HEK293 (cell line): ENCODE measurements around the gene NOS1AP.

Experiments
- CTCF ChIA-PET: fragments of 350-600 bp; formaldehyde crosslinking; extraction: SDS; loops from one replicate; lab custom pipeline; 2021; ENCODE audit warnings: antibody characterized with exemption; lab: Yijun Ruan, JAX
- POLR2A ChIA-PET: fragments of 300-600 bp; formaldehyde crosslinking; extraction: SDS; loops from one replicate; lab custom pipeline; 2020; ENCODE audit warnings: antibody characterized with exemption, inconsistent platforms; lab: Yijun Ruan, JAX
- H3K27ac ChIP-seq: fragments of 200-500 bp; sonication (Bioruptor generic); 2 replicates; pipeline ENCODE4 v1.5.1; 2014; ENCODE audit warnings: low read depth, low read length, control low read depth, inconsistent platforms; ENCODE audit errors: extremely low read depth
- H3K36me3 ChIP-seq, 2 experiments: fragments of 200-500 bp in 1 of 2; sonication (Bioruptor generic) in 1 of 2; 1 replicate in 1 of 2; 2 replicates in 1 of 2; pipeline ENCODE4 v1.5.1; 2014 to 2017; ENCODE audit warnings: inconsistent platforms in 2 of 2, low read length in 2 of 2; ENCODE audit not compliant: control insufficient read depth in 2 of 2, insufficient read depth in 1 of 2
- H3K4me1 ChIP-seq: fragments of 200-500 bp; sonication (Bioruptor generic); 2 replicates; pipeline ENCODE4 v1.5.1; 2014; ENCODE audit warnings: mild to moderate bottlenecking, low read length, inconsistent platforms; ENCODE audit not compliant: control insufficient read depth, insufficient read depth
- H3K4me3 ChIP-seq: 2 replicates; pipeline ENCODE4 v1.5.1; 2011; ENCODE audit warnings: low read depth, mild to moderate bottlenecking, control low read depth, low read length, moderate library complexity
- H3K9me3 ChIP-seq: fragments of 200-500 bp; sonication (Bioruptor generic); 2 replicates; pipeline ENCODE4 v1.5.1; 2014; ENCODE audit warnings: low read depth, low read length, inconsistent platforms; ENCODE audit not compliant: control insufficient read depth, insufficient read depth
- FEZF1 ChIP-seq: fragments of 450-650 bp; formaldehyde crosslinking; IDR thresholded peaks from 2 replicates; pipeline ENCODE4 v1.5.1; 2016; ENCODE audit warnings: missing biosample characterization, missing genetic modification characterization
- GLIS2 ChIP-seq: fragments of 450-650 bp; formaldehyde crosslinking; IDR thresholded peaks from 2 replicates; pipeline ENCODE4 v1.5.1; 2016; ENCODE audit warnings: missing biosample characterization, missing genetic modification characterization
- SP2 ChIP-seq: fragments of 450-650 bp; formaldehyde crosslinking; IDR thresholded peaks from 2 replicates; pipeline ENCODE4 v1.5.1; 2016; ENCODE audit warnings: missing biosample characterization, missing genetic modification characterization
- YY2 ChIP-seq: fragments of 450-650 bp; formaldehyde crosslinking; IDR thresholded peaks from 2 replicates; pipeline ENCODE4 v1.5.1; 2016; ENCODE audit warnings: missing biosample characterization, missing genetic modification characterization
- ZFP3 ChIP-seq: fragments of 450-650 bp; formaldehyde crosslinking; IDR thresholded peaks from 2 replicates; pipeline ENCODE4 v1.5.1; 2016; ENCODE audit warnings: low read depth, missing biosample characterization, missing genetic modification characterization
- ZNF248 ChIP-seq: fragments of 450-650 bp; formaldehyde crosslinking; IDR thresholded peaks from 2 replicates; pipeline ENCODE4 v1.5.1; 2017; ENCODE audit warnings: missing biosample characterization, missing genetic modification characterization
- ZNF311 ChIP-seq: fragments of 450-650 bp; formaldehyde crosslinking; IDR thresholded peaks from 2 replicates; pipeline ENCODE4 v1.5.1; 2017; ENCODE audit warnings: missing biosample characterization, missing genetic modification characterization, borderline replicate concordance
- ZNF324 ChIP-seq: fragments of 450-650 bp; formaldehyde crosslinking; IDR thresholded peaks from 2 replicates; pipeline ENCODE4 v1.5.1; 2016; ENCODE audit warnings: missing biosample characterization, missing genetic modification characterization
- ZNF341 ChIP-seq: fragments of 450-650 bp; formaldehyde crosslinking; IDR thresholded peaks from 2 replicates; pipeline ENCODE4; 2016; ENCODE audit warnings: low read depth, missing biosample characterization, missing genetic modification characterization
- ZNF600 ChIP-seq: fragments of 450-650 bp; formaldehyde crosslinking; IDR thresholded peaks from 2 replicates; pipeline ENCODE4 v1.5.1; 2016; ENCODE audit warnings: missing biosample characterization, missing genetic modification characterization
- ZNF624 ChIP-seq: fragments of 450-650 bp; formaldehyde crosslinking; IDR thresholded peaks from 2 replicates; pipeline ENCODE4 v1.5.1; 2017; ENCODE audit warnings: missing biosample characterization, missing genetic modification characterization
- ZNF660 ChIP-seq: fragments of 450-650 bp; IDR thresholded peaks from 2 replicates; pipeline ENCODE4 v1.5.1; 2018; ENCODE audit warnings: missing biosample characterization, mild to moderate bottlenecking, missing genetic modification characterization
- ZNF792 ChIP-seq: fragments of 450-650 bp; formaldehyde crosslinking; IDR thresholded peaks from 2 replicates; pipeline ENCODE4 v1.5.1; 2016; ENCODE audit warnings: missing biosample characterization, missing genetic modification characterization
- ZNF837 ChIP-seq: fragments of 450-650 bp; formaldehyde crosslinking; IDR thresholded peaks from 2 replicates; pipeline ENCODE4 v1.5.1; 2016; ENCODE audit warnings: missing biosample characterization, missing genetic modification characterization
- TF ChIP-seq, protein P1 (sequence below): fragments of 450-650 bp; formaldehyde crosslinking; IDR thresholded peaks from 2 replicates; pipeline ENCODE4 v1.5.0; 2017; ENCODE audit warnings: missing biosample characterization, missing genetic modification characterization, borderline replicate concordance
- TF ChIP-seq, protein P2 (sequence below): fragments of 450-650 bp; formaldehyde crosslinking; IDR thresholded peaks from 2 replicates; pipeline ENCODE4 v1.5.1; 2016; ENCODE audit warnings: missing biosample characterization, missing genetic modification characterization
- TF ChIP-seq, protein P3 (sequence below): fragments of 450-650 bp; formaldehyde crosslinking; IDR thresholded peaks from 2 replicates; pipeline ENCODE4 v1.5.1; 2016; ENCODE audit warnings: missing biosample characterization, missing genetic modification characterization
- TF ChIP-seq, protein P4 (sequence below): fragments of 450-650 bp; formaldehyde crosslinking; IDR thresholded peaks from 2 replicates; pipeline ENCODE4 v1.5.1; 2016; ENCODE audit warnings: missing biosample characterization, missing genetic modification characterization

NOS1AP gene

DNA sequence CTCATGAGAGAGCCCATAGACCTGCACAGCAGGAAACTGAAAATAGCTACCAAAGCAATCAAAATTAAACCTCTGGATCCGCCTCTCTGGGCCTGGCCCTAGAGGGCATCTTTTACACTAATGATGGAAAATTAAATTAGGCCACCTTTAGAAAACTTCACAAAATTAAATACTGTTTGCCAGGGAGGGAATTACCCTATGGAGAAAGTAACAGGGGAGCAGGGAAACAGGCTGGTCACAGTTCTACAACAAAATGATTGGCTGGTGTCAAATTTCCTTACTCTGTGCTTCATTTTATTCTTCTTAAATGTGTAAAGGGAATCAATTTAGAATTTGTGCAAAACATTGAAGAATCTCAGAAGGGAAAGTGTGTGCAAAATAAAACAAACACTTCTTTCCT lies 244.7 kb downstream of the NOS1AP start (continued):
- TF ChIP-seq, protein P1, sequence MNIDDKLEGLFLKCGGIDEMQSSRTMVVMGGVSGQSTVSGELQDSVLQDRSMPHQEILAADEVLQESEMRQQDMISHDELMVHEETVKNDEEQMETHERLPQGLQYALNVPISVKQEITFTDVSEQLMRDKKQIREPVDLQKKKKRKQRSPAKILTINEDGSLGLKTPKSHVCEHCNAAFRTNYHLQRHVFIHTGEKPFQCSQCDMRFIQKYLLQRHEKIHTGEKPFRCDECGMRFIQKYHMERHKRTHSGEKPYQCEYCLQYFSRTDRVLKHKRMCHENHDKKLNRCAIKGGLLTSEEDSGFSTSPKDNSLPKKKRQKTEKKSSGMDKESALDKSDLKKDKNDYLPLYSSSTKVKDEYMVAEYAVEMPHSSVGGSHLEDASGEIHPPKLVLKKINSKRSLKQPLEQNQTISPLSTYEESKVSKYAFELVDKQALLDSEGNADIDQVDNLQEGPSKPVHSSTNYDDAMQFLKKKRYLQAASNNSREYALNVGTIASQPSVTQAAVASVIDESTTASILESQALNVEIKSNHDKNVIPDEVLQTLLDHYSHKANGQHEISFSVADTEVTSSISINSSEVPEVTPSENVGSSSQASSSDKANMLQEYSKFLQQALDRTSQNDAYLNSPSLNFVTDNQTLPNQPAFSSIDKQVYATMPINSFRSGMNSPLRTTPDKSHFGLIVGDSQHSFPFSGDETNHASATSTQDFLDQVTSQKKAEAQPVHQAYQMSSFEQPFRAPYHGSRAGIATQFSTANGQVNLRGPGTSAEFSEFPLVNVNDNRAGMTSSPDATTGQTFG (tag by site-specific recombination) = no peak
- TF ChIP-seq, protein P2, sequence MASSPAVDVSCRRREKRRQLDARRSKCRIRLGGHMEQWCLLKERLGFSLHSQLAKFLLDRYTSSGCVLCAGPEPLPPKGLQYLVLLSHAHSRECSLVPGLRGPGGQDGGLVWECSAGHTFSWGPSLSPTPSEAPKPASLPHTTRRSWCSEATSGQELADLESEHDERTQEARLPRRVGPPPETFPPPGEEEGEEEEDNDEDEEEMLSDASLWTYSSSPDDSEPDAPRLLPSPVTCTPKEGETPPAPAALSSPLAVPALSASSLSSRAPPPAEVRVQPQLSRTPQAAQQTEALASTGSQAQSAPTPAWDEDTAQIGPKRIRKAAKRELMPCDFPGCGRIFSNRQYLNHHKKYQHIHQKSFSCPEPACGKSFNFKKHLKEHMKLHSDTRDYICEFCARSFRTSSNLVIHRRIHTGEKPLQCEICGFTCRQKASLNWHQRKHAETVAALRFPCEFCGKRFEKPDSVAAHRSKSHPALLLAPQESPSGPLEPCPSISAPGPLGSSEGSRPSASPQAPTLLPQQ (tag by site-specific recombination) = no peak
- no peak for TF ChIP-seq ZNF624 (tag by site-specific recombination)
- TF ChIP-seq, protein P3, sequence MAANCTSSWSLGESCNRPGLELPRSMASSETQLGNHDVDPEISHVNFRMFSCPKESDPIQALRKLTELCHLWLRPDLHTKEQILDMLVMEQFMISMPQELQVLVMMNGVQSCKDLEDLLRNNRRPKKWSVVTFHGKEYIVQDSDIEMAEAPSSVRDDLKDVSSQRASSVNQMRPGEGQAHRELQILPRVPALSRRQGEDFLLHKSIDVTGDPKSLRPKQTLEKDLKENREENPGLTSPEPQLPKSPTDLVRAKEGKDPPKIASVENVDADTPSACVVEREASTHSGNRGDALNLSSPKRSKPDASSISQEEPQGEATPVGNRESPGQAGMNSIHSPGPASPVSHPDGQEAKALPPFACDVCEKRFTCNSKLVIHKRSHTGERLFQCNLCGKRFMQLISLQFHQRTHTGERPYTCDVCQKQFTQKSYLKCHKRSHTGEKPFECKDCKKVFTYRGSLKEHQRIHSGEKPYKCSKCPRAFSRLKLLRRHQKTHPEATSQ = no peak
- TF ChIP-seq GLIS2 (tag by site-specific recombination) = no peak

DNA sequence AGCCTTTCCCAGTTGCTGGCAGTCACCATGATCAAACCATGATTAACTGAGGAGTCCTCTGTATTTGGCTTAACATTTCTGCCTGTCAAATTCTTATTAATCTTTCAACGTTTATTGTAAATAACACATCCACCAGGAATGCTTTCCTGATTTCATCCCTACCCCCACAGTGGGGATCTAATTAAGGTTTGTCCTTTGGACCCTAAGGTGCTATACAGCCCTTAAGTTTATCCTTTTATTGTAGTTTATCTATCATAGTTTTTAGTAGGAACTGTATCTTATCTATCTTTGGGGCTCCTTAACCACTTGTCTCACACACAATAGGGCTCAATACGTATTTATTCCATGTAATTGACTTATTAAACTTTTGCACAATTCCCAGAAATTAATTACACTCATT lies 246.2 kb downstream of the NOS1AP start:
- no peak overlapping the region for H3K4me3 ChIP-seq
- no peak overlapping the region for H3K27ac ChIP-seq
- TF ChIP-seq YY2 (no peak), ZNF600 (tag by site-specific recombination) (no peak), ZNF324 (tag by site-specific recombination) (no peak), ZNF341 (tag by site-specific recombination) (no peak), ZNF837 (tag by site-specific recombination) (no peak), ZNF660 (tag by site-specific recombination) (no peak)
- ChIA-PET CTCF (no interaction called here), POLR2A (no interaction called here)
- no peaks in the 10 kb centered on the region for H3K9me3 ChIP-seq
- H3K4me1 ChIP-seq = no peaks in the 10 kb centered on the region
- H3K36me3 ChIP-seq = no peaks in the 10 kb centered on the region

DNA sequence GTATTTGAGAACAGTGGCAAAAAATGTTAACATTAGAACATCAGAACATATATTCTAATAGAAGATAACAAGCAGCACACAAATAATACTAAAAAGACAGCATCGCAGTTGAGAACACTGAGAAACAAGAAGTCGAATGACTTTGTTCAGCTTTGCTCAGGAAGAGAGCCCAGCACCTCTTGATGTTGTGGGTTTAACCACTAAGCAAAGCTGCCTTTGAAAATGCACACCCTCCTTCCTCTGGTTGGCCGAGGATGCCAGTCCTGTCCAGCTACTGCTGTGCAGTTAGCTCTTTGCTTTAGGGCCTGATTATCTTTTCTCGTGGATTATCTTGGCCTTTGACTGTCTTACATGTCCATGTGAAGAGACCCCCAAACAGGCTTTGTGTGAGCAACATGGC lies 246.7 kb downstream of the NOS1AP start:
- POLR2A ChIA-PET = no interaction called here
- CTCF ChIA-PET = no interaction called here
- TF ChIP-seq ZNF311 (tag by site-specific recombination) = no peak
- TF ChIP-seq SP2 (tag by site-specific recombination) = no peak
- TF ChIP-seq ZNF792 (tag by site-specific recombination) = no peak
- TF ChIP-seq, protein P4, sequence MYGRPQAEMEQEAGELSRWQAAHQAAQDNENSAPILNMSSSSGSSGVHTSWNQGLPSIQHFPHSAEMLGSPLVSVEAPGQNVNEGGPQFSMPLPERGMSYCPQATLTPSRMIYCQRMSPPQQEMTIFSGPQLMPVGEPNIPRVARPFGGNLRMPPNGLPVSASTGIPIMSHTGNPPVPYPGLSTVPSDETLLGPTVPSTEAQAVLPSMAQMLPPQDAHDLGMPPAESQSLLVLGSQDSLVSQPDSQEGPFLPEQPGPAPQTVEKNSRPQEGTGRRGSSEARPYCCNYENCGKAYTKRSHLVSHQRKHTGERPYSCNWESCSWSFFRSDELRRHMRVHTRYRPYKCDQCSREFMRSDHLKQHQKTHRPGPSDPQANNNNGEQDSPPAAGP (tag by site-specific recombination) = no peak
- TF ChIP-seq FEZF1 (tag by site-specific recombination) = no peak
- TF ChIP-seq ZNF248 (tag by site-specific recombination) = no peak
- no peak for TF ChIP-seq ZFP3 (tag by site-specific recombination)
- Histone ChIP-seq H3K27ac (no peak overlapping the region), H3K4me3 (no peak overlapping the region), H3K4me1 (no peaks in the 10 kb centered on the region), H3K9me3 (no peaks in the 10 kb centered on the region), H3K36me3 (no peaks in the 10 kb centered on the region)
